ENCODE measurements around the gene CCDC183.
"Not testable (repeated sequence)": the region's sequence is repeated elsewhere in the genome, so short reads cannot be mapped to it uniquely, and the experiment has no call there.

CCDC183 gene

GRCh38 chr9:136802321-136802720, 6.2 kb downstream of the CCDC183 start:
- DNase-seq (ENCODE audit: low spot score) = no peak

- not testable (repeated sequence) for DNase-seq (ENCODE audit: low spot score)
Observed at GRCh38 chr9:136803009-136803550, 6.9 kb downstream of the CCDC183 start.

DNA sequence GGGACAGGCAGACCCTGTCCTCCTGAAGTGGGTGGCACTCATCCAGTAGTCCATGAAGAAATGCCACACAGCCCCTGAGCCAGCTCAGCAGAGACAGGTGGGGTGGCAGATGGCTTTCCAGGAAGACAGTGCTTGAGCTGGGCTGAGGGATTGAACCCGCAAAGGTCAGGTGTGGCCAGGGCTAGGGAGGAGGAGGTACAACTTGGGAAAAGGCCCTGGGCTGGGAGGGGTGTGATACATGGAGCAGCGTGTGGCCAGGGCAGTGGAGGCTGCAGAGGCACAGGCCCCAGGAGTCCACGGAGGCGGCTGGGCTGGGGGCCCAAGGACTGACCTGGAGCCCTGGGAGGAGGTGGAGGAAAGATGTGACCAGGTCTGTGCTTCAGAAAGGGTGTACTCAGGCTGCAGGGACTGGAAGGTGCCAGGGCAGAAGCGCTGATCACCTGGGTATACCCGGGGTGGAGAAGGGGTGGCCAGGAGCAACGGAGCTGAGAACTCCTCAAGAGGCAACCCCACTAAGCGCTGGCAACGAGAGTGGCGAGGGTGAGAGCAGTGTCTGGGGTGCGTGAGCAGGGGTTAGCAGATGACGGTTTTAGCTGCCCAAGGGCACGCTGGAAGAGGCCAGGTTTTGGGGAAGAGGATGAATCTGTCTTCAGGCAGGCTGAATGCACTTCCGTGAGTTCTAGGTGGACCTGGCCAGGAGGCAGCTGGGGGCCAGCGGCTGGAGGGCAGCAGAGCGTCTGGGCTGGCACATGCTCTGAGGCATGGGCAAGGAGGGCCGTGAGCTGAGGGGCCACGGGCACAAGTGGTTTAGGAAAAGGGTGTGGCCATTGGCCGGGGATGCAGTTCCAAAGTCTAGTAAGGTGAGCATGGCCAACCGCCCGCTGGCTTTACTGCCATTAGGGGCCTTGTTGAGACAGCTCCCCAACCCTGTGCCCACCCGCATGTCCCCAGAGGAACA, 7.7 kb downstream of the CCDC183 start:
- no peak for DNase-seq (ENCODE audit: low spot score)

DNA sequence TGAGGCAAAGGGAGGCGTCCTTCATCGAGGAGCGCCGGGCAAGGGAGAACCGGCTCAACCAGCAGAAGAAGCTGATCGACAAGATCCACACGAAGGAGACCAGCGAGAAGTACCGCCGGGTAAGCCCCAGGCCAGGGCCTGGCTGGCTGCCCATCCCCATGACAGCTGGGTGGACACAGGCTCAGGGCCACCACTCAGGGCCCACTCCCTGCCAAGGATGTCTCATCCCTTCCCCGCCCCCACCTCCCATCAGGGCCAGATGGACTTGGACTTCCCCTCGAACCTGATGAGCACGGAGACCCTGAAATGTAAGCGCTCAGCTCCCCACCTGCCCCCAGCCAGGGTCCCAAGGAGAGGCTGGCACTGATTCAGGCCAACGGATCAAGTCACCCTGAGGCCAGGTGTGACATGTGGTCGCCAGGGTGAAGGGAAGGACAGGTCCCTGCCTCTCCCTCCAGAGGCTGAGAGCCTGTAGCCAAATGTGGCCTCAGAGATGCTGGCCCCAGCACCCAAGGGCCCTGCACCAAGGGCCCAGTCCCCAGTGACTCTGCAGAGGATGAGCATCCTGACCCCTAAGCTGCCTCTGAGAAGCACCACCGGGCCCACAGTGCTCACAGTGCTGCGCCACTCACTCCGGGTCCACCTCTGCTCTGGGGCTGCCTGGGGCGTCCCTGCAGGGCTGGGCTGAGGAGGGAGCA, 8.5 kb downstream of the CCDC183 start:
- DNase-seq (ENCODE audit: low spot score) = no peak

DNA sequence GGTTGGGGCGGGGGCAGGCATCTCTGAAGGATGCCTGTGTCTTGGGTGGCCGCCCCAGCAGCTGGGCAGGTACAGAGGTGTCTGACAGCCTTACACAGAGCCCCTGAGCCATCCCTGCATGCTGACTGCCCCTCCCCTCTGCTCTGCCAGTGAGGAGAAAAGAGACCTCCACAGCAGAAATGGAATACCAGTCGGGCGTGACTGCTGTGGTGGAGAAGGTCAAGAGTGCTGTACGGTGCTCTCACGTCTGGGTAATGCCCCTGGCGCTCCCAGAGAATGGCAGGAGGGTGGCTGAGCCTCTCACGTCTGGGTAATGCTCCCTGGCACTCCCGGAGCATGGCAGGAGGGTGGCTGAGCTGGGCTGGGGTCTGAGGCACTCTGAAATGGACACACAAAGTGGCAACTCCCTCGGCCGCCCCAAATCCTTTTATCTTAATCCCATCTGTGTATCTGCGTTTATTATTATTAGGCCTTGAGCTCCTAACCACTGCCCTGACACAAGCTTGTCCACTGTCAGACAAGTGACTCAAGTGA, 9.1 kb downstream of the CCDC183 start:
- no peak for DNase-seq (ENCODE audit: low spot score)

GRCh38 chr9:136806067-136806466, 9.9 kb downstream of the CCDC183 start:
- DNase-seq (ENCODE audit: low spot score) = no peak

- DNase-seq (ENCODE audit: low spot score) = no peak
Observed at GRCh38 chr9:136806631-136807201, 10.6 kb downstream of the CCDC183 start.

DNA sequence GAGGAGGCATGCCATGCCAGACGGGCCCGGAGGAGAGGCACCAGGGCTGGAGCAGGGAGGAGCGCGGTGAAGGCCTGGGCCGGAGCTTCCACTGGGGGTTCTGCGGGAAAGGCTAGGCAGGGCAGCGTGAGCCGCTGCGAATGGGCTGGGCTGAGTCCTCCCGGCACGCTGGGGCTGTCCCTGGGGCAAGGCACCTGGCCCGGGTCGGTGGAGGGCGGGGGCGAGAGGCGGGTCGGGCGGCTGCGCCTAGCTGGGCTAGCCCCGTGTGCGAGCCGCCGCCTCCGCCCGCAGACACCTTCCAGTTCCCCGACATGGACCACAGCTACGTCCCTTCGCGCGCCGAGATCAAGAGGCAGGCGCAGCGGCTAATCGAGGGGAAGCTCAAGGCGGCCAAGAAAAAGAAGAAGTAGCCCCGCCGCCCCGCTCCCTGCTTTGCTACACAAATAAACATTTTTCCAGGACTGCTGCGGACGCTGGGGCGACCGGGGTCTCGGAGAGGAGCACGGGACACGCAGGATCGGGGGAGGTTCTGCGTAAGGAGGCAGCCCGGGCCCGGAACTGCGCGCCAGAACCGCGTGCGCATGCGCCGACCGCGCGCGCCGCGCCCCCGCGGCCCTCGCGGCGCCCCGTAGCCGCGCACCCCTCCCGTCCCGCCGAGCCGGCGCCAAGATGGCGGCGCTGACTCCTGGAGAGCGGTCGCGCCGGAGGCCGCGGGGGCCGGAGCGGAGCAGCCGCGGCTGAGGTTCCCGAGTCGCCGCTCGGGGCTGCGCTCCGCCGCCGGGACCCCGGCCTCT, 11.3 kb downstream of the CCDC183 start, which contains the start of gene RABL6:
TSS of gene RABL6 (plus strand) at position 668 of the 794 bp plus-strand sequence. CDS start 249 bp downstream, outside the sequence.
- peak; percentile 97 for DNase-seq (ENCODE audit: low spot score)

DNA sequence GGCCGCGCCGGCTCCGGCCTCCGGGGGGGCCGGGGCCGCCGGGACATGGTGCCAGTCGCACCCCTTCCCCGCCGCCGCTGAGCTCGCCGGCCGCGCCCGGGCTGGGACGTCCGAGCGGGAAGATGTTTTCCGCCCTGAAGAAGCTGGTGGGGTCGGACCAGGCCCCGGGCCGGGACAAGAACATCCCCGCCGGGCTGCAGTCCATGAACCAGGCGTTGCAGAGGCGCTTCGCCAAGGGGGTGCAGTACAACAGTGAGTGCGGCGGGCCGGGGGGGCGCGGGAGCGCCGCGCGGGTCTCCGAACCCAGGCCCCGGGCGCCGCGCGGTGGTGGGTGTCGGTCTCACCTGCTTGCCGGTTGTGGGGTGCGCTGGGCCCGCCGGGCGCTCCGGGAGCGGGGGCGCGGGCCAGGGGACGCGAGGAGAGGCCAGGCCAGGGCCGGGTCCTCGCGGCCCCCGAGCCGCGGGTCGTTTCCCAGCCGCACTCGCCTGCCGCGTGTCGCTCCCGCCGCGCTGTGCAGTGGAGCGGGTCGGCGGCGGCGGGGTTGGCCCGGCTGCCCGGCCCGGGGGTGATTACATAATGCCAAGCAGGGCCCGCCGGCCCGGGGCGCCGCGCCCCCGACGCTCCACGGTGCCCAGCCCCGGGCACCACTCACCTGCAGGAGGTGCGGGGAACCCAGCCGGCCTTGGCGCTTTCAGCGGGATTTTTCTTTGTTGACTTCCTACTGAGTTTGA, 12.1 kb downstream of the CCDC183 start:
- DNase-seq (ENCODE audit: low spot score) = no peak

DNA sequence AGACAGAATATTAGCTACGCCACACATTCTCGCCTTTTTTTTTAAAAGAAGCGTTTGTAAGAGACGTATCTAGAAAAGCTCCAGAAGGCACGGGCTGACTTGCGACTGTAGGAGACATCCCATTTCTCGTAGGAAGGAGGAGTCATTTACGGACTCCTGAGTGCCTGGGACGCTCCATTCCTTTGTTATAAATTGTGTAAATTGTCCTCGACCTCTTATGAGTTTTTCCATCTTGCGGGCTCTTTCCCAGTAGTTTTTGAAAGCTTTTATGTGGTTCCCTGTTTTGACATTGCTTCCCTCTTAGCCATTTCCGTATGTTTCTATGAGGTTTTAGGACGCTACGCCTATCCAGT, 12.6 kb downstream of the CCDC183 start:
- DNase-seq (ENCODE audit: low spot score) = no peak

GRCh38 chr9:136814725-136815421, 18.7 kb downstream of the CCDC183 start:
- DNase-seq (ENCODE audit: low spot score) = no peak

GRCh38 chr9:136815422-136815782, 19.3 kb downstream of the CCDC183 start:
- DNase-seq (ENCODE audit: low spot score) = no peak

DNA sequence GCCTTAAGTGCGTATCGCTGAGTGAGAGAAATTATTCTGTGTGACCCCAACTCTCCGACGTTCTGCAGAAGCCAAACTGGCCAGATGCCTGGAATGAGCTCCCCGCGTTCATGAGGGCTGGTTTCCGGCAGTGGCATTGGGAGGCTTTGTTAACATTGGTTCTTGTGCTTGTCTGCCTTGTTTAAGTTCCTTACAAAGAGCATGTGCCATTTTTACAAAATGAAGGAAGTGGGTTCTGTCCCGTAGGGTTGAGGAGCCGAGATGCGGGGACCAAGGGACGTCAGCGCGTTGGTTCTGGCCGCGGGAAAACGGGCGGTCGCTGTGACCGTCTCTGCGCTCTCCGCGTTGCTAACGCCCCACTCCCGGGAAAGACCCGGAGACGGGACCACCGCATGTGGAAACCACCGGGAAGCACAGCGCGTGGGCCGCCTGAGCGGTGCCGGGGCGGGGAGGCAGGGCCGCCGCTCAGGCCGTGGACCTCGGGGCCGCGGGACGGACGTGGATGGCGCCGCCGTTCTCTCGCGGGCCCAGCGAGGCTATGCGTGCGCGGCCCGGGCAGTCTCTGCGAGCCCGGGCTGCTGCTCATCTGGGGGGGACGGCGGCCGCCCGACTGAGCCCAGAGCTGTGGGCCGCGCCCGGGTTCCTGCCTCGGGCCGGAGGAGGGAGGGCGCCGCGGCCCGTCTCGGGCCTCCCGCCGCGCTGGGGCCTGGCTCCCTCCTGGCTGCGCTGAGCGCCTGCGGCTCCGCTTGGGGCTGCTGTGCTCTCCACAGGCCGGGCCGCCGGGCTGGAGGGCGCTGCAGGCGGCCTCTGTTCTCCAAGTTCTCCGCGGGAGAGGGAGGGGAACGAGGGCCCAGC, 25.1 kb downstream of the CCDC183 start:
- DNase-seq (ENCODE audit: low spot score) = no peak

GRCh38 chr9:136821826-136822544, 25.8 kb downstream of the CCDC183 start:
- no peak for DNase-seq (ENCODE audit: low spot score)

- DNase-seq (ENCODE audit: low spot score) = no peak
Observed at GRCh38 chr9:136823136-136824046, 27.3 kb downstream of the CCDC183 start.

GRCh38 chr9:136824496-136825225, 28.5 kb downstream of the CCDC183 start:
- DNase-seq (ENCODE audit: low spot score) = no peak

Data from HuH-7.5 (cell line).